Suprapubic skin (tissue), 4 donors: ENCODE data around the gene AKR7A2. TPM values are rescaled to one million over a fixed set of nuclear protein-coding genes. Genes with fewer than 3 reads are reported as not detected.

ENCODE experiments used
- DNase-seq, 2 donors: peaks; one replicate each; pipeline ENCODE4 v3.0.0-alpha.2; 2019; ENCODE audit warnings: low spot score in 2 of 2
- H3K27ac ChIP-seq: fragments of 200-600 bp; sonication (generic); one replicate; pipeline ENCODE4 v1.5.1; 2019
- H3K27me3 ChIP-seq: fragments of 200-600 bp; sonication (generic); one replicate; pipeline ENCODE4 v1.5.1; 2019
- H3K36me3 ChIP-seq: fragments of 200-600 bp; sonication (generic); one replicate; pipeline ENCODE4 v1.5.1; 2019
- H3K4me1 ChIP-seq: fragments of 200-600 bp; sonication (generic); one replicate; pipeline ENCODE4 v1.5.1; 2019
- H3K4me3 ChIP-seq: fragments of 200-600 bp; sonication (generic); one replicate; pipeline ENCODE4 v1.5.1; 2019; ENCODE audit warnings: mild to moderate bottlenecking
- H3K9me3 ChIP-seq: fragments of 200-600 bp; sonication (generic); one replicate; pipeline ENCODE4 v1.5.1; 2019
- CTCF ChIP-seq, 2 donors: fragments of 200-600 bp in 1 of 2; fragments of 450-650 bp in 1 of 2; sonication (generic) in 1 of 2; IDR thresholded peaks; one replicate each; pipeline ENCODE4 v1.5.1; 2016 to 2019; ENCODE audit warnings: antibody characterized with exemption in 2 of 2, mild to moderate bottlenecking in 1 of 2, moderate library complexity in 1 of 2
- EP300 ChIP-seq: sonication (generic); formaldehyde crosslinking; IDR thresholded peaks from one replicate; pipeline ENCODE4 v1.6.1; 2017; ENCODE audit warnings: antibody characterized with exemption
- POLR2A ChIP-seq, 2 donors: fragments of 450-650 bp; IDR thresholded peaks; one replicate each; pipeline ENCODE4 v1.6.1; 2017; ENCODE audit warnings: antibody characterized with exemption in 2 of 2, mild to moderate bottlenecking in 2 of 2, moderate library complexity in 2 of 2
- POLR2AphosphoS5 ChIP-seq, 3 donors: sonication (generic); formaldehyde crosslinking; IDR thresholded peaks; one replicate each; pipeline ENCODE4 v1.6.1; 2017; ENCODE audit warnings: antibody characterized with exemption in 3 of 3
- total RNA-seq, 4 donors: library from RNA; depleted of rRNA; stranded (reverse); fragments of >200 nt; gene quantifications; one replicate each; pipeline ENCODE4 v1.1.0, GENCODE V29; 2016

Gene AKR7A2
- total RNA-seq, 4 donors from 2014 or later, result 64.8 to 95.6 (median 69.4) TPM

GRCh38 chr1:19254416-19254815 is 57.5 kb downstream of the AKR7A2 start:
- no peak overlapping the region for H3K27ac ChIP-seq
- H3K4me1 ChIP-seq, result peaks cover 38% of the 10 kb centered on the region

More at GRCh38 chr1:19254416-19254815, 57.5 kb downstream of the AKR7A2 start:
- TF ChIP-seq POLR2A (IDR thresholded peaks at IDR 0.05), result no peak
- no peak for TF ChIP-seq CTCF (IDR thresholded peaks at IDR 0.05)
- TF ChIP-seq EP300, result no peak
- TF ChIP-seq POLR2AphosphoS5 (IDR thresholded peaks at IDR 0.05), result no peak
- Histone ChIP-seq H3K36me3 (peaks cover 43% of the 10 kb centered on the region), H3K9me3 (no peaks in the 10 kb centered on the region), H3K27me3 (no peaks in the 10 kb centered on the region), H3K4me3 (no peak overlapping the region)
- DNase-seq, result no peak

Other genes starting within 250 kb of the AKR7A2 start
- gene UBR4, start 101.9 kb downstream of the AKR7A2 start, total RNA-seq, result 100 to 1,000 TPM; 214 to 324 (median 272) TPM
- gene EMC1, start 60.6 kb downstream of the AKR7A2 start, total RNA-seq, result 10 to 100 TPM; 33.5 to 83.4 (median 48.9) TPM
- 10 to 100 TPM; 13.2 to 32.4 (median 22.9) TPM for gene MRTO4, start 60.3 kb downstream of the AKR7A2 start, total RNA-seq
- 10 to 100 TPM in 1 of 4 donors, 1 to 10 TPM in 3; 1.7 to 10.1 (median 3.4) TPM for gene AKR7A3, start 23.4 kb downstream of the AKR7A2 start, total RNA-seq
- 10 to 100 TPM; 10.5 to 14.0 (median 12.5) TPM for gene SLC66A1, start 182 bp upstream of the AKR7A2 start, total RNA-seq
- 100 to 1,000 TPM; 101 to 130 (median 126) TPM for gene CAPZB, start 173.4 kb upstream of the AKR7A2 start, total RNA-seq